Astrocyte of the cerebellum (primary cell): ENCODE results near the gene RAVER1.
A peak's percentile ranks its signal among the peaks of the same experiment; 100 is the strongest.

Experiments used
- DNase-seq: peaks from one replicate; pipeline ENCODE4 v3.0.0-alpha.2; 2011; ENCODE audit warnings: low read depth
- H3K4me3 ChIP-seq: 2 replicates; pipeline ENCODE4 v1.5.1; 2011; ENCODE audit warnings: mild to moderate bottlenecking, low read depth, low read length, moderate library complexity
- in situ Hi-C: cut with HindIII; loops from 2 replicates; pipeline ENCODE4 v1.10.0; 2017; ENCODE audit warnings: low sequenced_read_pairs
- TF ChIP-seq, protein P1 (sequence below): IDR thresholded peaks from 2 replicates; pipeline ENCODE4 v1.5.1; 2012; ENCODE audit warnings: low read length, low read depth, moderate library complexity, mild to moderate bottlenecking; ENCODE audit errors: missing control alignments

The RAVER1 gene

DNA sequence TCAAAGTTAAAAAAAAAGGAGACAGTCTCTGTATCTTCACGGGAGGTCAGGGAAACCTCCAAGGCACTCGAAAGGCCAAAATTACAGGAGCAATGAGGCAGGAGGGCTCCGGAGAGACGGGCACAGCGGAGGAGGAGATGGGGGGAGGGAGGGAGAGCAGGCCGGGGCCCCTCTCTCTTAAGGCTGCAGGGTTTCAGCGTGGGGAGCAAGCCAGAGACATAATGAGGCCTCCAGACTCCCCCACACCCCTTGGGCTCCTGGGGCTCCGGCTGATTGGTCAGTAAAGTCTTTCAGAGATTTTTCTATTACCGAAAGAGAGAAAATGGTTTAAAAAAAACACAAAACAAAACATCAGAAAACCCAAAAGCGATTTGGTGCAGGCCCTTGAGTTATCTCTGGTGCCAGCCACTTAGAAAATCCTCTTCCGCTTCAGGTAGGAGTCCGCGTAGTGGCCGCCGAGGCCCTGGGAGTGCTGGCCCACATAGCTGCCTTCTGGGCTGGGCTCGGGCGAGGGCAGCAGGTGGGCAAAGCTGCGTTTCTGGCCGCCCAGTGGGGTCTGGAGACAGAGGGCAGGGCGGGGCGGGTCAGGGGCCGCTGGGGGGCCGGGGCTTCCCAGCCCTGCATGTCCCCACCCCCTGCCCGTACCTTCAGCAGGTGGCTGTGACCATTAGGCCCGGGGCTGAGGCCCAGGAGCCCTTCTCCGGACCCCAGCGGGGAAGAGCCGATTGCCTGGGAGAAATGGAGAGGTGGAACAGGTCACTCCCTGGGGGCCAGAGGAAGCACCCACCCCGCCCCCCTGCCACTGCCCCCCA, 16.1 kb downstream of the RAVER1 start:
- DNase-seq: no peak
- H3K4me3 ChIP-seq: no peak overlapping the region
- TF ChIP-seq, protein P1, sequence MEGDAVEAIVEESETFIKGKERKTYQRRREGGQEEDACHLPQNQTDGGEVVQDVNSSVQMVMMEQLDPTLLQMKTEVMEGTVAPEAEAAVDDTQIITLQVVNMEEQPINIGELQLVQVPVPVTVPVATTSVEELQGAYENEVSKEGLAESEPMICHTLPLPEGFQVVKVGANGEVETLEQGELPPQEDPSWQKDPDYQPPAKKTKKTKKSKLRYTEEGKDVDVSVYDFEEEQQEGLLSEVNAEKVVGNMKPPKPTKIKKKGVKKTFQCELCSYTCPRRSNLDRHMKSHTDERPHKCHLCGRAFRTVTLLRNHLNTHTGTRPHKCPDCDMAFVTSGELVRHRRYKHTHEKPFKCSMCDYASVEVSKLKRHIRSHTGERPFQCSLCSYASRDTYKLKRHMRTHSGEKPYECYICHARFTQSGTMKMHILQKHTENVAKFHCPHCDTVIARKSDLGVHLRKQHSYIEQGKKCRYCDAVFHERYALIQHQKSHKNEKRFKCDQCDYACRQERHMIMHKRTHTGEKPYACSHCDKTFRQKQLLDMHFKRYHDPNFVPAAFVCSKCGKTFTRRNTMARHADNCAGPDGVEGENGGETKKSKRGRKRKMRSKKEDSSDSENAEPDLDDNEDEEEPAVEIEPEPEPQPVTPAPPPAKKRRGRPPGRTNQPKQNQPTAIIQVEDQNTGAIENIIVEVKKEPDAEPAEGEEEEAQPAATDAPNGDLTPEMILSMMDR: no peak
- in situ Hi-C loops: no loop called here

DNA sequence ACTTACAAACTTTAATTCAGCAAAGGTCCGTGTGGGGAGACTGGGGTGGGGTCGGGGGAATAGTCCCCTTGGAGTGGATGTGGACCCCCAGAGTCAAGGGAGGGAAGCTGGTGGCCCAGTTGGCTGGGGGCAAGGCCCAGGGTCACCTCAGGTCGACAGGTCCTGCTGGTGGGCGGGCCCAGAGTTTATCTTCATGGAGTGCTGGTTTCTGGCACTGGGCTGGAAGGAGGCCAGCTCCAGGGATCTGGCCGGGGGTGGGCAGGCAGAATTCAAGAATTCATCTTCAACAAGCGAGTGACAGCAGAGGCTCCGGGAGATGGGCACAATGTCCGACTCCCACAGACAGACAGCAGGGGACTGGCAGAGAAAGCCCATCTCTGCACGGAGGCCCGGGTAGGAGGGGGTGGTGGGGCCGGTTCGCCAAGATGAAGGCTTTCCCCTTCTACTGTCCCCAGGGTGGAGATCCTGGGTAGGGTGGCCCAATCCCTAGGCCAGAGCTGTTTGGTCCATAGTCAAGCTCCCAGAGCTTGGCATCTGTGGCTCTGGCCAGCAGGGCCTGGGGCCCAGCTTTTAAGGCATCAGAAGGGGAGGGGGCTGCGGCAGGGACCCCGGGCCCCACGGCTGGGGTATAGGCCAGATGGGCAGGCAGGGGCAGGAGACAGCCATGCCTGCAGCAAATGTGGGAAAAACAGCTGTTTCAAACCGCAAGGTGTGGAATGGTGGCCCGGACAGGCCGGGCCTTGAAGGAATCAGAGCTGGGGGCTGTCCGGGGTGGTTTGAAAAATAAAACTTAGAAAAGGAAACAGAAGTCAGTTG, 16.9 kb downstream of the RAVER1 start:
- in situ Hi-C loops: no loop called here
- H3K4me3 ChIP-seq: peak overlapping the region; percentile 81
- no peak for DNase-seq
- TF ChIP-seq, protein P1: no peak

DNA sequence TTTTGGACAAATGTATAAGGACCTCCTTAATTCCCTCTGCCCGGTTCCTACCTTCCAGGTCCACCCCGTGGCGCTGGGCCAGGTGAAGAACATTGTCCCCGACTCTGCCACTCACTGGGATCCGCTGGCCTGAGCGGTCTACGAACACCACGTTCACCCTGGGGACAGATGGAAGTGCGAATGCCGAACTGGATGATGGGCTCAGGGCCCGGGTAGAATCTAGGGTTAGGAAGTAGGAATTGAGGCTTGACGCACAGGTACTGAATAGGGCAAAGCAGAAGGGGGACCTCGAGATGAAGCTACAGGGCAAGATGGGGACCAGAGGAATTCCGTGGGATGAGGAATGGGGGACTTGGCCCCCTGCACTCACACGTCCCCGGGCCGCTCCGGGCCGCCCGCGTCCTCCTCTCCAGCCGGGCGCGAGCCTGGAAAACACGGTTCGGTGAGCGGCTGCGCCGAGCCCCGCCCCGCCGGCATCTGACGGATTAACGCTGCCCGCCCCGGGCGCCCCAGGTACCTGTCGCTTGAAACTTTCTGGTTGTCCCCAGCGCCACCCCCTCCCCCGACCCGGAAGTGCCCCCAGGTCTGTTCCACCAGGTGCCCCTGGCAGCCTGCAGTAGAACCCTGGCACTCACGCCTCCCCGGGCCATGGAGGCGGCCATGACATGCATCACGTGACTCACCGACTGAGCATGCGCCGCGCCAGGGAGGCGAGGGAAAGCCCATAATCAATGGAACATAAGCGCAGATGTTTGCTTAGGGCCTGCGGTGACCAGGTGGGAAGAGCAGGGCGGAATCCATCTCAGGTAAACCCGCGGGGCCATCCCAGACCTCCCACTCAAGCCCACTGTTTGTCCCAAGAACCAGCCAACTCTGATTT, 17.8 kb downstream of the RAVER1 start, which contains the start of gene FDX2:
FDX2 (minus strand) TSS at position 681 of the 880 bp plus-strand sequence; CDS start at position 662, 19 bp downstream.
- TF ChIP-seq, protein P1: no peak
- peak; percentile 45 for DNase-seq
- H3K4me3 ChIP-seq: peak within 1 kb of the TSS; percentile 81
- in situ Hi-C loops: no loop called here

DNA sequence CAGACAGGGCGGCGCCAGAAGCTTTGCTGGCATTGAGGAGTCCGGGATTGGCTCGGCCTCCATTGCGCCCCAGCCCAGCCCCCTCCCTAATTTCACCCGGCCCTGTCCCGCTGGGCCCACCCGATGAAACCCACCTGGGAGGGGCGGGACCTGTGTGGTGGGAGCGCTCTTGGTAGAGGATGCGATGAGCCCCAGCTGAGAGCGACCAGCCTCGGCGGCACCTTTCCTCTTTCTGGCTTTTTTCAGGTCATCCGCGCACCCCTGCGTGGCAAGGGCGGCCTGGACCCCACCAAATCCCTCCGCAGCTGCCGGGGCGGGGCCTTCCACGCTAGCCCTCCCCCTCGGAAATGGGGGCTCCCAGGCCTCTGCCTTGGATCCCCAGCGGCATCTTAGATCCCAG, 23.9 kb downstream of the RAVER1 start, which contains the start of gene ZGLP1:
ZGLP1 (minus strand) TSS at position 393 of the 400 bp plus-strand sequence.
- in situ Hi-C loops: no loop called here
- no peak within 1 kb of the TSS for H3K4me3 ChIP-seq
- no peak for DNase-seq
- TF ChIP-seq, protein P1: no peak

DNA sequence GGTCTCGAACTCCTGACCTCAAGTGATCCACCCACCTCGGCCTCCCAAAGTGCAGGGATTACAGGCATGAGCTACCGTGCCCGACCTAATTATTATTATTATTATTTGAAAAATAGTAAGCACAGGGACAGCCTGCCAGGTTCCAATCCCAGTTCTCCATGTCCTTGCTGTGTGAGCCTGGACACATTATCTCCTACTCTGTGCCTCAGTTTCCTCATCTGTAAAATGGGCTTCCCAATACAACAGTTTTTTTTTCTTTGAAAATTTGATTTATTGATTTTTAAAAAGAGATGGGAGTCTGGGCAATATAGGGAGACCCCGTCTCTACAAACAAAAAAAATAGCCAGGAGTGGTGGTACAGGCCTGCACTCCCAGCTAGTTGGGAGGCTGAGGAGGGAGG, 27.0 kb downstream of the RAVER1 start:
- TF ChIP-seq, protein P1: no peak
- no peak for DNase-seq
- in situ Hi-C loops: no loop called here
- no peak overlapping the region for H3K4me3 ChIP-seq
